AG04449 (cell line): Measurements from ENCODE around the gene RGS14.
"Not testable (repeated sequence)": the region's sequence is repeated elsewhere in the genome, so short reads cannot be mapped to it uniquely, and the experiment has no call there.

Experiments used
- CTCF ChIA-PET: fragments of 350-600 bp; formaldehyde crosslinking; extraction: SDS; loops from one replicate; lab custom pipeline; 2021; ENCODE audit warnings: antibody characterized with exemption; lab: Yijun Ruan, JAX
- POLR2A ChIA-PET: fragments of 400-600, 350-600 bp; formaldehyde crosslinking; extraction: SDS; loops from one replicate; lab custom pipeline; 2020; ENCODE audit warnings: antibody characterized with exemption, inconsistent platforms; lab: Yijun Ruan, JAX
- DNase-seq: peaks from one replicate; pipeline ENCODE4 v3.0.0-alpha.2; 2010; ENCODE audit warnings: low read depth, low spot score
- H3K4me3 ChIP-seq: 2 replicates; pipeline ENCODE4 v1.5.1; 2011; ENCODE audit warnings: low read depth, mild to moderate bottlenecking, control low read depth, low read length
- CTCF ChIP-seq: IDR thresholded peaks from one replicate; pipeline ENCODE4 v1.5.1; 2011; ENCODE audit warnings: mild to moderate bottlenecking, moderate library complexity, low read length, control low read depth, inconsistent platforms; ENCODE audit not compliant: insufficient read depth; ENCODE audit errors: missing control alignments

RGS14 gene

DNA sequence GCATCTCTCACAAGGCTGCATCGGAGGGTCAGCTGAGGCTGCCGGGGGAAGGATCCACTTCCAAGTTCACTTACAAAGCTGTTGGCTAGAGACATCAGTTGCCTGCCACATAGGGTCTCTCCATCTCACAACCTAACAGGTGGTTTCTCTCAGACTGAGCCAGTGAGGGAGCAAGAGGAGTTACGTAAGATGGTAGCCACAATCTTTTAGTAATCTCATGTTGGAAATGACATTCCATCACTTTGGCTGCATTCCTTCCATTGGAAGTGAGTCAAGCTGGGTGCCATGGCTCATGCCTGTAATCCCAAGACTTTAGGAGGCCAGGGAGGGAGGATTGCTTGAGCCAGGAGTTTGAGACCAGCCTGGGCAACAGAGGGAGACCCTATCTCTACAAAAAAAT lies 61.3 kb downstream of the RGS14 start:
- POLR2A ChIA-PET: interaction anchor here (0.6 to 0.7 kb wide), 2 partner anchors 20 to 96 kb away, joined by 3 to 4 read pairs; no protein-coding TSS in a partner anchor

DNA sequence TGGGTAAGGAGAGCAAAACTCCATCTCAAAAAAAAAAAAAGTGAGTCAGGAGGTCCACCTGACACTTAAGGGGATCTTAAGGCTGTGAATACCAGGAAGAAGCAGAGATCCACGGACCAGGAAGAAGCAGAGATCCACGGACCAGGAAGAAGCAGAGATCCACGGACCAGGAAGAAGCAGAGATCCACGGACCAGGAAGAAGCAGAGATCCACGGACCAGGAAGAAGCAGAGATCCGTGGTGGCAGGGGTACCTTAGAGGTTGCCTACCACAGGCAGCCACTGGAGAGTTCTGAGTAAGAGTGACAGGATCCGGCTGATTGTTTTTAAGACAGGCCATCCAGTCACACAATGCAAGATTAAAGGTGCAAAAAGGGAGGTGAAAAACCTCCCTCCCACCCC lies 62.7 kb downstream of the RGS14 start:
- POLR2A ChIA-PET, H3K4me3 ChIP-seq, DNase-seq: not testable (repeated sequence)
- CTCF ChIA-PET: interaction anchor here (5.2 kb wide), 1 partner anchor 17 kb away, joined by 33 read pairs; no protein-coding TSS in a partner anchor

More for the DNA sequence above, 61.3 kb downstream of the RGS14 start:
- CTCF ChIA-PET: interaction anchor here (0.8 to 7.6 kb wide), 5 partner anchors 16 to 76 kb away, joined by 3 to 94 read pairs (median 3); partner anchors contain the start of gene PFN3
- no peak overlapping the region for H3K4me3 ChIP-seq
- TF ChIP-seq CTCF: no peak
- no peak for DNase-seq

- no peak for TF ChIP-seq CTCF
- ChIA-PET CTCF (interaction anchor here (5.2 kb wide), 1 partner anchor 18 kb away, joined by 33 read pairs; no protein-coding TSS in a partner anchor), POLR2A (no interaction called here)
- H3K4me3 ChIP-seq: no peak overlapping the region
- DNase-seq: no peak
Observed at GRCh38 chr5:177421062-177421798, 63.5 kb downstream of the RGS14 start.
